HG02943 (cell line): Measurements from ENCODE around the gene MORN1.

Experiments used
- ATAC-seq: cut with Tn5 transposase; IDR thresholded peaks from one replicate; pipeline ENCODE4 v1.9.1; 2021; ENCODE audit warnings: mild to moderate bottlenecking, low read depth, moderate library complexity; ENCODE audit not compliant: unreplicated experiment

Gene MORN1

GRCh38 chr1:2324553-2325366 is 66.6 kb downstream of the MORN1 start:
- ATAC-seq: no peak

GRCh38 chr1:2323451-2323974 is 67.8 kb downstream of the MORN1 start:
- no peak for ATAC-seq

DNA sequence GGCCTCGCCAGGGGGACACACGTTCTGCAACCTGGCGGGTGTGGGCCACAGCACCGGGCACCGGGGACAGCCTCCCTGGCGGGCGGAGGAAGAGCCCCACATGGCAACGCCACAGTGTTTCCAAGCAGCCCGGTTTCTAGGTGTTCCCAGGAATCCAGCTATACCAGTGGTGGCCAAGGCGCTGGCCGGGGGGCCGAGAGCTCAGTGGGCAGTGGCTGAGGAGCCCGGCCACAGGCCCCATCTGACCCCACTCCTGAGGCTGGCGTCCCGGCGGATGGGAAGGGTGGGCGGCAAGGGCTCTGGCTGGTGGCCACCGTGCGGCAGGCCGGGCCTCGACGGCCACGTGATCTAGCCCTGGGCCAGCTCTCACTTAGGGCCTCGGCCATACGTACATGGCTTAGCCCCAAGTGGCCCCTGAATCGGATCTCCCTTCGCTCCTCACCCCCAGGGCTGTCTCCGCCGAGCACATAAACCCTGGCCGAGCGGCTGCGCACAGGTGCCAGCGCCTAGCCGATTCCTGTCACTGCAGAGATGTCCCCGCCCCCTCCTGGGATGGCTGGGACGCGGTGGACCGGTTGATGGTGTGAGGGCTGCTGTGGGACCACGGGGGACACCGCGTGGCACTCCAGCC is 68.7 kb downstream of the MORN1 start:
- ATAC-seq: no peak

- ATAC-seq: no peak
Measured at GRCh38 chr1:2322065-2322571, 69.2 kb downstream of the MORN1 start.

GRCh38 chr1:2320760-2321667 is 70.3 kb downstream of the MORN1 start:
- no peak for ATAC-seq

GRCh38 chr1:2320006-2320405 is 71.3 kb downstream of the MORN1 start:
- ATAC-seq: no peak

- ATAC-seq: no peak
Measured at GRCh38 chr1:2319291-2319690, 72.1 kb downstream of the MORN1 start.

GRCh38 chr1:2318314-2319278 is 72.8 kb downstream of the MORN1 start:
- no peak for ATAC-seq

GRCh38 chr1:2317230-2318065 is 73.9 kb downstream of the MORN1 start:
- ATAC-seq: no peak

DNA sequence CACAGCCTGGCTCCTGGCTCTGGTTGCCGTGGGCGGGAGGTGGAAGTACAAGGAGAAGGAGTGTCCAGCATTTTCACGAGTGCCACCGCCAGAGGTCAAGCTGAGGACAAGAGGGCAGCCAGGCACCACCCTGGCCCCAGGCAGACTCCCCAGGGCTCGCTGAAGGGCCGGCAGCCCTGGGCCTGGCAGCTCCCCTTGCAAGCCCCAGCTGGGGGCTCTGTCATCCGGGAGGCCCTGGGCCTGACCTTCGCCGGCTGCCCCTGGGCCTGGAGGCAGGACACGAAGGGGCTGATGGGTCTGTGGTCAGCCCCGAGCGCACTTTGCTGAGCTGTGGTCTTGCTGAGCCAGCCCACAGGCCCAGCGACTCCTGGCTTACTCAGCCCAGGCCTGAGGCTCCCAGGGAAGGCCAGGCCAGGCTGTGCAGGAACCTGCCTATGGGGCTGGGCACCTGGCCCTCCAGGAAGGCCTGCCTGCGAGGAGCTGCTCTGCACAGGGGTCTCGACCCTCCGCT is 74.8 kb downstream of the MORN1 start:
- ATAC-seq: no peak

DNA sequence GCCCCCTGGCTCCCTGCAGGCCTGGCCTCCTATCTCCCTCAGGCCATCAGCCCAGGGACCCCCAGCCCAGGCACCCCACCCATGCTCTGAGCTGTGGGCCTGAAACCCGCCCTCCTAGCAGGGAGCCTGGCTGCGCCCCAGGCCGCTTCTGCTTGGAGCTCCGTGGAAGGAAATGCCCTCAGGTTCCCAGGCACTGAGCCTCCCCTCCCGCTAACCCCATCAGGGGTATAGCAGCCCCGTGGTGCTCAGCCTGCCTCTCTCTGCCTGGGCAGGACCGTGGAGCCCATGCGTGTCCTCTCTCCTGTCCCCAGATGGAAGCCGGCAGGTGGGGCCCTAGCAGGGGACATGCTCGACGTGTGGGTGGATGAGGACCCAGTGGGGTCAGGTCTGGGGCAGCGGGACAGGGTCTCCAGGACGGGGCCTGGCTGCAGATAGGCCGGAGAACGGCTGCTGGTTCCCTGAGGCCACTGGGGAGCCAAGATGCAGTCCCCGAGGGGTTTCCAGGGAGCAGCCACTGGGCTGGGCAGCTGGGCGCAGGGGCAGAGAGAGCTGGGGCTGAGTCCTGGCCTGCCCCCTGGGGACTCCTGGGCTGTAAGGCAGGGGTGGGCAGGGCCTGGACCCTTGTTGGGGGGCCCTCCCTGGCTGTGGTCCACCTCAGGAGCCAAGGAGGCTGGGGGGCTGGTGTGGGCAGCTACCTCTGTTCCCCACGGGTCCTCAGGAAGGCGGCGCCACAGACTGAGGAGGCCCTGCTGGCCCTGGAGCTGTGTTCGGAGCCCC is 75.5 kb downstream of the MORN1 start:
- no peak for ATAC-seq

DNA sequence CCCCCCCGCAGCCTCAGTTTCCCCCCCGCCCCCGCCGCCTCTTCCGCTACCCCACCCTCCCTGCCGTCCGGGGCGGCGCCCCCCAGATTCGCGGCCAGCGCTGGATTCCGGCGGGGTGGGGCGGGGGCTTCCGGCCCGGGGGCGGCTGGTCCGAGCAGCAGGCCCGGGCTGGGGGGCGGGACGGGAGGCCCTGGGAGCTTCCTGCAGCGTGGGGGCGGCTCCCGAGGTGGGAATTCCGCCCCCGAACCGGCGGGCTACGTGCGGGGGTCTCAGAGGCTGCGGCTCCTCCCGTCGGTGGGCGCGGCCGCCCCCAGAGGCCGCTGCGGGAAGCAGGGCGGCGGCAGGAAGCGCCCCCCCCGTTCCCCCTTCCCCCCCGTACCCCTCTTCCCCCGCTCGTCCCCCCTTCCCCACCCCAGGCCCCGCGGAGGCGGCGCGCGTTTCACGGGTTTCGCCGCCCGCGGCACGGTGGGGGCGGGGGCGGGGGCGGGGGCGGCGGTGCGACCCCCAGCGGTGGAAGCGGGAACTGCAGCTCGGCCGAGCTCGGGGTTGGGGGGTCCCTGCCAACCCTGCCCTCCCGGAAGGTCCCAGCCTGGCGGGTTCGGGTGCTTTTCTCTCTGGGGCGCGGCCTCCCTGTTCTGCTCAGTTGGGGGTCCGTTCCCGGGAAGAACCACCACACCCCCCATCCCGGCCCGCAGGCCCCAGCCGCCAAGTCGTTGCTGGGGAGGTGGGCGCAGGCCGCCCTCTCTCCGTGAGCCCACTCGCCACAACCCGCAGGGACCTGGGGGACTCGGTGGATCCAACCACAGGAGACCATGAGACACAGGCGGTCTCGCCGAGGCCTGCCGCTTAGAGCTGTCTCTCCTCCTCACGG is 76.3 kb downstream of the MORN1 start:
- ATAC-seq: no peak

DNA sequence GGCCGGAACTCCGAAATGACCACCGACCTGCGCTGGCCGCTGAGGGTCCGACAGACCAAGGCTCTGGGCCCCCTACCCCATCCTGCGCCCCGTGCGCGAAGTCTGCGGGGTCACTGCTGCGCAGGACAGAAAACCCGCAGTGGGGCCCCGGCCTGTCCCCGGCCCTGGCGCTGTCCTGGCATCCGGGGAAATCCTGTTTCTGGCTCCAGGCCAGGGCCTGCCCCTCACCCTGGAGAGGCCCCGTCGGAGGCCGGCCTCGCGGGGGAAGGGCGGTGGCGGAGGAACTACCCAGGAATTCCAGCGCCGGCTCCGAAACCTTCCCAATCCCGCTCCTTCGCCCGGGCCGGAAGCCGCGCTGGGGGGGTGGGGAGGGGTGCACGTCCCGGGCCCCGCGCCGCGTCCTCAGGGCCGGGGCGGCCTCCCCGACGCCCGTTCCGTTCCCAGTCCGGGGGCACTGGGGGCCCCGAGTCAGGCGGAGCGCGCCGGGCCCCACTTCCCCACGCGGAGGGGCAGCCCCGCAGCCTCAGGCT is 77.0 kb downstream of the MORN1 start:
- ATAC-seq: no peak

DNA sequence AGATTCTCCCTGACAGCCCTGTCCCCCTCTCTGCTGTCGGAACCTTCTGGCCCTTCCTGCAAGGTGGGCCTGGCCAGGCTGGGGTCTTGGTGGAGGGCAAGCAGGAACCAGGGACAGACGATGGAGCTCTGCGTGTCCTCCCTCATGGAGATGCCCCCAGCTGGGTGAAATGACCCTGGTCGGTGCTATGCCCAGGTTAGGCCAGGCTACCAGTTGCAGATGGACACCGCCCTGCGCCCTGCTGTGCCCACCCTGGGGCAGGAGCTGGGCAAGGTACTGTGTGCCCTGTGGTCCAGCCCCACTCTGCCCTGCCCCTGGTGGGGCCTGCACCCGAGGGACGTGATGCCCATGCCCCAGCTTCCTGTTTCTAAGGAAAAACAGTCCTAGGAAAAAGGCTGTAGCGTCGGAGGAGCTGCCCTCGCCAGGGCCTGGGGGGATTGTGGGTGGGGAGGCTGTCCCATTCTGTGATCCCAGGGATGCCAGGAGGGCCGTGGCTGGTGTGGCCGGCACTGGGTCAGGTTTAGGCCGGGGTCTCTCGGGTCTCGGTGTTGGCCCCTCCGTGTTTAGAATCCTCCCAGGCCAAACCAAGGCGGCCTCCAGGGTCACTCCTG is 77.6 kb downstream of the MORN1 start:
- ATAC-seq: no peak

DNA sequence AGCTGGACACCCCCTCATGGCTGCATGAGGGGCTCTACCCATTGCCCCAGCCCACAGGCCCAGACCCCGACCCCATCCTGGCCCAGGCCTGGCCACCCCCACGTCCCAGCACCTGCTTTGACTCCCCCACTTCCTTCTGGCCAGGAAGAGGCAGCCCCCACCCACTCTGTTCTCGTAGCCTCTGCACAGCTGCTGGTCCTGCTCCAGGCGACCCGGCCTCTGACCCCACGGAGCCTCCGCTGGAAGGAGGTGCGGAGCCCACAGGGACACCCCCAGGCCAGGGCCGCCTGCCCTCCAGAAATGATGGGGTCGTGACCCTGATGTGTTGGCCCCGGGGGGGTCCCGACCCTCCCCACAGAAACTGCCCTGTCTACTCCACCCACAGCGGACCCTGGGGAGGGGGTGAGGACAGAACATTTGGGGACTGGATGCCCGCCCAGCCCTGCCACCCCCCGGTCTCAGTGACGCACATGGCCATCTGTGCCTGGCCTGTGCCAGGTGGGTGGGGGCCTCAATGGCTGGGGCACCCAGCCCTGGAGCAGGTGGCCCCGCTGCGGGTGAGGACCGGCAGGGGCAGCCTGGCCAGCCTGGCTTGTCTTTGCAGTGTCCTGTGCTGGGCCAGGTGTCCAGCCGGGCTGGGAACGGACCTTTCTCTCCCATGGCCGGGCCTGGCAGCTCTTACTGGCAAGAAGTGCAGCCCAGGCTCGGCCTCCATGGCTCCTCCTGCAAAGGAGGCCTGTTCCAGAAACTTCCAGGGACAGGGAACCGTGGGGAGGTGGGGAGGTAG is 78.6 kb downstream of the MORN1 start:
- no peak for ATAC-seq
